Neural cell (in vitro differentiated cells): ENCODE measurements around the gene ALS2CL.

ENCODE experiments used
- EP300 ChIP-seq: fragments of 450-650 bp; conservative IDR thresholded peaks from 2 replicates; pipeline ENCODE4 v1.6.1; 2014; ENCODE audit warnings: antibody characterized with exemption, mild to moderate bottlenecking, moderate library complexity; ENCODE audit not compliant: poor library complexity, severe bottlenecking
- EZH2 ChIP-seq: fragments of 200-600, 300-800 bp; shearing (Covaris generic), sonication (generic); IDR thresholded peaks from 2 replicates; pipeline ENCODE4 v1.6.1; 2014; ENCODE audit warnings: antibody characterized with exemption, low read length, borderline replicate concordance, mild to moderate bottlenecking; ENCODE audit not compliant: insufficient read depth, poor library complexity, severe bottlenecking
- POLR2AphosphoS5 ChIP-seq: IDR thresholded peaks from 2 replicates; pipeline ENCODE4 v1.6.1; 2012
- SMC3 ChIP-seq: fragments of 450-650 bp; conservative IDR thresholded peaks from 2 replicates; pipeline ENCODE4 v1.6.1; 2014; ENCODE audit warnings: antibody characterized with exemption, mild to moderate bottlenecking, moderate library complexity; ENCODE audit not compliant: poor library complexity
- TAF1 ChIP-seq: IDR thresholded peaks from 2 replicates; pipeline ENCODE4 v1.6.1; 2012; ENCODE audit warnings: low read depth
- TF ChIP-seq, protein P1 (sequence below): fragments of 450-650 bp; IDR thresholded peaks from 2 replicates; pipeline ENCODE4 v1.5.1; 2014; ENCODE audit warnings: antibody characterized with exemption, mild to moderate bottlenecking, moderate library complexity; ENCODE audit not compliant: poor library complexity, severe bottlenecking
- TF ChIP-seq, protein P2 (sequence below): IDR thresholded peaks from 2 replicates; pipeline ENCODE4 v1.6.1; 2012; ENCODE audit warnings: borderline replicate concordance

DNA sequence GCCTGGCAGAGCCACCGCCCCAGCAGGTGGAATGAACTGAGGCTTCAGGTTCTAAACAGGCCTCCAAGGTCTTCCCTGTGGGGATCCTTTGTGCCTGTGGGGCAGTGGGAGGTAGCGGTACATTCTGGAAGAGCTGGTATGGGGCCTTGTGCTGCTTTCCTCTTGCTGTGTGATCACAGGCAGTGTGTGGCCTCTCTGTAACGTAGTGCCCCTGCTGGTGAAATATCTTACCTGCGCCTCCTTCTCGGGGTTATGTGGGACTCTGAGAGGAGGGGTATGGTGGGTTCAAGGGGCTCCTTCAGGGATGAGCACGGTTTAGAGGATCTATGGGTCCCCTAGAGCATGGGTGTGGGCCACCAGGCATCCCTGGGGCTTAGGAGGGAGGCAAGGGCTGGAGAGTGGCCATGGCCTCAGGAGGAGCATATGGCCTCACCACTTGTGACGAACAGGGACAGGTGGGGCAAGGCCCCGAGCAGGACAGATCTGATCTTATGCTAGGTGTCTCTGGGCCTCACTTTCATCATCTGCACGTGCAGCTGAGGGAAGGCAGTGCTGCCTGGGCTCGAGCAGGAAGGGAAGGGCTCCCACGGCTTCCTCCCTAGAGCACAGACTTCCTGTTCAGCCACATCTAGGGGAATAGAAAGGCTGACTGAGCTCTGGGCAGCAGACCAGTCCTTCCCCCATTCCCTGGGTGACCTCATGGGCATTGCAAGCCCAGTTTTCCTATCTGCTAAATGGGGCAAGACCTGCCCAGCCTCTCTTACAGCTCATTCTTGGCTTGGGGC, 1.9 kb upstream of the ALS2CL start:
- TF ChIP-seq SMC3 (no peak), EZH2 (no peak), POLR2AphosphoS5 (no peak), EP300 (no peak), TAF1 (no peak)
- TF ChIP-seq, protein P1, sequence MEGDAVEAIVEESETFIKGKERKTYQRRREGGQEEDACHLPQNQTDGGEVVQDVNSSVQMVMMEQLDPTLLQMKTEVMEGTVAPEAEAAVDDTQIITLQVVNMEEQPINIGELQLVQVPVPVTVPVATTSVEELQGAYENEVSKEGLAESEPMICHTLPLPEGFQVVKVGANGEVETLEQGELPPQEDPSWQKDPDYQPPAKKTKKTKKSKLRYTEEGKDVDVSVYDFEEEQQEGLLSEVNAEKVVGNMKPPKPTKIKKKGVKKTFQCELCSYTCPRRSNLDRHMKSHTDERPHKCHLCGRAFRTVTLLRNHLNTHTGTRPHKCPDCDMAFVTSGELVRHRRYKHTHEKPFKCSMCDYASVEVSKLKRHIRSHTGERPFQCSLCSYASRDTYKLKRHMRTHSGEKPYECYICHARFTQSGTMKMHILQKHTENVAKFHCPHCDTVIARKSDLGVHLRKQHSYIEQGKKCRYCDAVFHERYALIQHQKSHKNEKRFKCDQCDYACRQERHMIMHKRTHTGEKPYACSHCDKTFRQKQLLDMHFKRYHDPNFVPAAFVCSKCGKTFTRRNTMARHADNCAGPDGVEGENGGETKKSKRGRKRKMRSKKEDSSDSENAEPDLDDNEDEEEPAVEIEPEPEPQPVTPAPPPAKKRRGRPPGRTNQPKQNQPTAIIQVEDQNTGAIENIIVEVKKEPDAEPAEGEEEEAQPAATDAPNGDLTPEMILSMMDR, result no peak
- TF ChIP-seq, protein P2, sequence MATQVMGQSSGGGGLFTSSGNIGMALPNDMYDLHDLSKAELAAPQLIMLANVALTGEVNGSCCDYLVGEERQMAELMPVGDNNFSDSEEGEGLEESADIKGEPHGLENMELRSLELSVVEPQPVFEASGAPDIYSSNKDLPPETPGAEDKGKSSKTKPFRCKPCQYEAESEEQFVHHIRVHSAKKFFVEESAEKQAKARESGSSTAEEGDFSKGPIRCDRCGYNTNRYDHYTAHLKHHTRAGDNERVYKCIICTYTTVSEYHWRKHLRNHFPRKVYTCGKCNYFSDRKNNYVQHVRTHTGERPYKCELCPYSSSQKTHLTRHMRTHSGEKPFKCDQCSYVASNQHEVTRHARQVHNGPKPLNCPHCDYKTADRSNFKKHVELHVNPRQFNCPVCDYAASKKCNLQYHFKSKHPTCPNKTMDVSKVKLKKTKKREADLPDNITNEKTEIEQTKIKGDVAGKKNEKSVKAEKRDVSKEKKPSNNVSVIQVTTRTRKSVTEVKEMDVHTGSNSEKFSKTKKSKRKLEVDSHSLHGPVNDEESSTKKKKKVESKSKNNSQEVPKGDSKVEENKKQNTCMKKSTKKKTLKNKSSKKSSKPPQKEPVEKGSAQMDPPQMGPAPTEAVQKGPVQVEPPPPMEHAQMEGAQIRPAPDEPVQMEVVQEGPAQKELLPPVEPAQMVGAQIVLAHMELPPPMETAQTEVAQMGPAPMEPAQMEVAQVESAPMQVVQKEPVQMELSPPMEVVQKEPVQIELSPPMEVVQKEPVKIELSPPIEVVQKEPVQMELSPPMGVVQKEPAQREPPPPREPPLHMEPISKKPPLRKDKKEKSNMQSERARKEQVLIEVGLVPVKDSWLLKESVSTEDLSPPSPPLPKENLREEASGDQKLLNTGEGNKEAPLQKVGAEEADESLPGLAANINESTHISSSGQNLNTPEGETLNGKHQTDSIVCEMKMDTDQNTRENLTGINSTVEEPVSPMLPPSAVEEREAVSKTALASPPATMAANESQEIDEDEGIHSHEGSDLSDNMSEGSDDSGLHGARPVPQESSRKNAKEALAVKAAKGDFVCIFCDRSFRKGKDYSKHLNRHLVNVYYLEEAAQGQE, result no peak
